RWPE1 (cell line): Measurements from ENCODE around the gene AGAP1.

ENCODE experiments used
- CTCF ChIA-PET: fragments of 350-600 bp; sonication (Branson Sonifier 250); formaldehyde crosslinking; extraction: SDS; loops from one replicate; lab custom pipeline; 2021; lab: Yijun Ruan, JAX
- POLR2A ChIA-PET: fragments of 400-600 bp; formaldehyde crosslinking; extraction: SDS; loops from one replicate; lab custom pipeline; 2020; ENCODE audit warnings: antibody characterized with exemption; ENCODE audit not compliant: low non-redundant PET; lab: Yijun Ruan, JAX
- DNase-seq: peaks from one replicate; pipeline ENCODE4 v3.0.0; 2012; ENCODE audit warnings: low spot score
- H3K27ac ChIP-seq: fragments of 450-650 bp; 2 replicates; pipeline ENCODE4 v1.5.1; 2017
- TF ChIP-seq, protein P1 (sequence below): fragments of 450-650 bp; conservative IDR thresholded peaks from 2 replicates; pipeline ENCODE4 v1.5.1; 2017; ENCODE audit warnings: low read depth, mild to moderate bottlenecking

The AGAP1 gene

DNA sequence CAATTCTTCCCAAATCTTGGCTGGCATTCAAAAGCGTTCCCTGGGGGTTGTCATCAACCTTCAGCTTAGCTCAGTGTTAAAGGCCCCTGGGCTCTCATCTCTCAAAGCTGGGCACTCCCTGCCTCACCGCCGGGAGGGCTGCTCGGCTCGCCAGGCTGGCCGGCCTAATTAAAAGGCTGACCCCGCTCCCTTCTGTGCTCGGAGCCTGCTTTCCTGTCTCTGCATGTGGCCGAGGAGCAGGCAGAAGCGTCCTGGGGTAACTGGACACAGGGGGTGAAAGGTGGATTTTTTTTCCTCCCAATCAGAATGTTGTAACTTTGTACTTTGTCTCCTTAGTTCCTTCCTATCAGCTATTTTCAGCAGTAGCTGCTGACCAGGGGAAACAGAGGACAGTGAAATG, 443.2 kb downstream of the AGAP1 start:
- no peak for DNase-seq
- ChIA-PET POLR2A (interaction anchor here (0.7 kb wide), 1 partner anchor 1948 kb away, joined by 3 read pairs; no protein-coding TSS in a partner anchor), CTCF (interaction anchor here (0.7 to 1.1 kb wide), 4 partner anchors 15 to 1079 kb away, joined by 3 to 5 read pairs (median 3); no protein-coding TSS in a partner anchor)
- H3K27ac ChIP-seq, result no peak overlapping the region
- TF ChIP-seq, protein P1, sequence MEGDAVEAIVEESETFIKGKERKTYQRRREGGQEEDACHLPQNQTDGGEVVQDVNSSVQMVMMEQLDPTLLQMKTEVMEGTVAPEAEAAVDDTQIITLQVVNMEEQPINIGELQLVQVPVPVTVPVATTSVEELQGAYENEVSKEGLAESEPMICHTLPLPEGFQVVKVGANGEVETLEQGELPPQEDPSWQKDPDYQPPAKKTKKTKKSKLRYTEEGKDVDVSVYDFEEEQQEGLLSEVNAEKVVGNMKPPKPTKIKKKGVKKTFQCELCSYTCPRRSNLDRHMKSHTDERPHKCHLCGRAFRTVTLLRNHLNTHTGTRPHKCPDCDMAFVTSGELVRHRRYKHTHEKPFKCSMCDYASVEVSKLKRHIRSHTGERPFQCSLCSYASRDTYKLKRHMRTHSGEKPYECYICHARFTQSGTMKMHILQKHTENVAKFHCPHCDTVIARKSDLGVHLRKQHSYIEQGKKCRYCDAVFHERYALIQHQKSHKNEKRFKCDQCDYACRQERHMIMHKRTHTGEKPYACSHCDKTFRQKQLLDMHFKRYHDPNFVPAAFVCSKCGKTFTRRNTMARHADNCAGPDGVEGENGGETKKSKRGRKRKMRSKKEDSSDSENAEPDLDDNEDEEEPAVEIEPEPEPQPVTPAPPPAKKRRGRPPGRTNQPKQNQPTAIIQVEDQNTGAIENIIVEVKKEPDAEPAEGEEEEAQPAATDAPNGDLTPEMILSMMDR, result no peak

DNA sequence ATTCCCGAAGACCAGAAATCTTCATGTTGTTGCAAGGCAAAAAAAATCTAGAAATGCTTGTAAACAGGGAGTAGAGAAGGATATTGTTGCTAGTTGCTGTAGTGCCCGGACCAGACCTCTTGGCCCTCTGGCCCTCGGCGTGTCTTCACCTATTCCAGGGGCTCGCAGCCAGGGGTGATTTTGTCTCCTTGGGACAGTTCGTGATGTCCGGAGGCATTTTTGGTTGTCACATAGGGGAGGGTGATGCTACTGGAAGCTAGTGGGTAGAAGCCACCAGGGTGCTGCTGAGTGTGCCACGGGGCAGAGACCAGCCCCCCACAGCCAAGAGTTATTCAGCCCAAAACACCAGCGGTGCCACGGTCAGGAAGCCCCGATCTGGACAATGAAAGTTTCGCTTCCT, 443.7 kb downstream of the AGAP1 start:
- no peak overlapping the region for H3K27ac ChIP-seq
- no peak for DNase-seq
- CTCF ChIA-PET, result no interaction called here
- POLR2A ChIA-PET, result no interaction called here
- TF ChIP-seq, protein P1, result no peak

DNA sequence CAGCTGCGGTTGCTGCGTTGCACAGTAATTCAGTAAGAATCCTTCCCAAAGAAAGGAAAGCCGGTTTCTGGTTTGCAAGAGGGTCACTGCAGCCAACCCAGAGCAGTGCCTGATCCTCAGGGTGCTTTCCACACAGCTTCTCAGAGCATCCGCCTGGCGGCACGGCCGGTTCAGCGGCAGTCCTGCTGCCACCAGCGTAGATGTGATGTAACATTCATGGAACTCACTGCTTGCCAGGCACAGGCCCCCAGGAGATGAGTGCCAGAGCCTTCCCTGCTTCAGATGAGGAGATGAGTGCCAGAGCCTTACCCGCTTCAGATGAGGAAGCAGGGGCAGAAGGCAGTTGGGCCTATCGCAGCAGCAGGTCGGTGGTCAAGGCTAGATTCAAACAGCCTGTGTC, 444.1 kb downstream of the AGAP1 start:
- H3K27ac ChIP-seq, result no peak overlapping the region
- CTCF ChIA-PET, result no interaction called here

DNA sequence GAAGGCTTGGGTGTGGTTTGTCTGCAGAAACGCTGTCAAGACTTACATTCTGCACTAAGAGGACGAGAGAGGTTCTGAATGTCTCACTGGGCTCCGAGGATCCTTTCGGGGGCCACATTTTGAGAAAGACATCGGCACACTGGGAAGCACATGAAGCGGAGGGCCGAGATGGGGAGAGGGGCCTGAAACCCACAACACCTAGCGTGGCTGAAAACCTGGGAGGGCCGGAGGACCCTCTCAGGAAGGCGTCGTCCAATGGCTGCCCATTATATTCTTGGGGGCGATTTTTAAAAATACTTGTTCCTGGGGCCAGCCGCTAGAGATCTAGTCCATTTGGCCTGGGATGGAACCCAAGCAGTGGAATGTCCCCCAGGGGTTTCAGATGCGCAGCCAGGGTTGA, 444.8 kb downstream of the AGAP1 start:
- DNase-seq, result no peak
- TF ChIP-seq, protein P1, result no peak
- no peak overlapping the region for H3K27ac ChIP-seq
- CTCF ChIA-PET, result no interaction called here
- POLR2A ChIA-PET, result no interaction called here

More for the DNA sequence above, 444.1 kb downstream of the AGAP1 start:
- TF ChIP-seq, protein P1, result no peak
- no peak for DNase-seq
- POLR2A ChIA-PET, result no interaction called here

DNA sequence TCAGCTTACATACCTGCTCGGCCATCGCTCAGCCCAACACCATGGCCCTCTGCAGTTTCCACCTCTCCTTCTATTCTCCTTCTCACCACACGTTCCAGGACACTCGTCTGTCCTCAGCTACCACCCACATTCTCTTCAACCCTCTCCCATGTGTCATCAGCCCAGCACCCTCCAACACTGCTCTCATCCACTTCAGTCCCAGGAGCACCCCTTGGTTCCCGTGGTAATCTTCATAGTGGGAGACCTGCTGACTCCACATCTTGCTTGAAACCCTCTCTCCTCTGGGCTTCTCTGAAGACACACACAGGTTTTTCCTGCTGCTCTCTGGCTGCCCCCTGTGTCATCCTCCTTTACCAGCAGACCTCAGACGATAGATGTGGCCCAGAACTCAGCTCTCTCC, 445.6 kb downstream of the AGAP1 start:
- POLR2A ChIA-PET, result no interaction called here
- H3K27ac ChIP-seq, result no peak overlapping the region
- CTCF ChIA-PET, result no interaction called here
- TF ChIP-seq, protein P1, result no peak
- DNase-seq, result no peak

DNA sequence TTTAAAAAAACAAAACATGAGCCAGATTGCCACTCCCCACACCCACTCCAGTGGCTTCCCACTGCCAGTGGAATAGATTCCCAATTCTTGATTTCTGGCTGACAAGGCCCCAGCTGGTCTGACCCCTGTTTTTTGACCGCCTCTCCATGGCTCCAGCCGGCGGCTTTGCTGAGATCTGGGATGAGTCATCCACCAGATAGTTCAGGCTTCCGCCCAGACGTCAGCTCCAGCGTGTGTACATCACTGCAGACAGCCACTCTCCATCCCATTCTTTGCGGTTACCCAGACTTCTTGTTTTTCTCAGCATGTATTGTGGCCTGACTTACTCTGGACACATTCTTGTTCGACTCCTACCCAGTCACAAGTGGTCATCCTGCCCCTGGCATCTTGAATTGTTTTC, 446.5 kb downstream of the AGAP1 start:
- peak; percentile 37 for DNase-seq
- H3K27ac ChIP-seq, result no peak overlapping the region
- ChIA-PET POLR2A (no interaction called here), CTCF (interaction anchor here (0.6 to 0.7 kb wide), 2 partner anchors 17 to 1194 kb away, joined by 3 read pairs; no protein-coding TSS in a partner anchor)
- TF ChIP-seq, protein P1, result no peak

DNA sequence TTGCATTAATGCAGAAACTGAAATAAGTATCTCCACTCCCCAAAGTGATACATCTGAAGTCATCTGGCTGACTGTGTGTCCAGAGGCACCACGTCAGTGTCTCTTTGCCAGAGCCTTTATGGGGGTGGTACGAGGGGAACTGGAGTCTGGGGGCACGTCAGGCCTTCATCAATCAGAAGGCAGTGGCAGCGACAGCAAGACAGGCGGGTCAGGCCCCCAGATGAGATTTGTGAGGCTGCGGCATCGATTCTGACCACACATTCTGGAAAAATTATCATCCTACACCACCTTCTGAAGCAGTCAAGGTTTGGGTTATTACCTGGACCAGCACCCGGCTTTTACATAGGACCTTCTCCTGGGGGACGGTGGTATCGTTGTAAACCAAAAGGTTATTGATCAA, 450.7 kb downstream of the AGAP1 start:
- no peak overlapping the region for H3K27ac ChIP-seq
- ChIA-PET CTCF (no interaction called here), POLR2A (no interaction called here)
- TF ChIP-seq, protein P1, result no peak
- no peak for DNase-seq
